ENCODE results near the gene ABHD6. TPM values are rescaled to one million over a fixed set of nuclear protein-coding genes. Genes with fewer than 3 reads are reported as not detected.

The ABHD6 gene
- polyA plus RNA-seq, 3 donors = 7.3 to 11.6 (median 9.0) TPM

DNA sequence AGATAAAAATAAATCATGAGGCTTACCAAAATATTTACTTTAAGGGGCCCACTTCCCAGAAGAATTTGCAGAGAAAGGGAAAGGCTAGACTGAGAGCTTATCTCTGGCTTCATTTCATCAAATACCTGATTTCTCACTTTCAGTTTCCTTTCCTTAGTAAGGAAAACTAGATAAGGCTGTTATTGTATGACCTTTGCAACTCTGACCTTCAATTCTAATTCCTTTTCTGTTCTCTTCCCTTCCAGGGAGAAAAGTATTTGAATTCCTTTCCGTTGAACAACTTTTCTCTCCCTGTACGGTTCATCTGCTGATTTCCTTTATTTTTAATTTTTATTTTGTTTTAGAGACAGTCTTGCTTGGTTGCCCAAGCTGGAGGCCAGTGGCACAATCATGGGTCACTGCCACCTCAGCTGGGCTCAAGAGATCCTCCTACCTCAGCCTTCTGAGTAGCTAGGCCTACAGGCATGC lies 88.0 kb downstream of the ABHD6 start:
- Histone ChIP-seq H3K9ac (ENCODE audit: insufficient read depth, low read length, poor library complexity, severe bottlenecking) (no peak overlapping the region), H3K79me2 (ENCODE audit: insufficient read depth, low read length) (no peaks in the 10 kb centered on the region), H3K4me2 (replicated peaks; ENCODE audit: extremely low read depth, low read length, poor library complexity, severe bottlenecking) (no peak overlapping the region), H4K20me1 (ENCODE audit: insufficient read depth, low read length) (peaks cover 13% of the 10 kb centered on the region), H3K9me3 (replicated peaks in 1 of 2; ENCODE audit: control insufficient read depth in 1 of 2, insufficient read depth in 1 of 2, low read length in 2 of 2) (no peaks in the 10 kb centered on the region), H2AFZ (ENCODE audit: insufficient read depth, low read depth, low read length, poor library complexity, severe bottlenecking) (no peak overlapping the region), H3K27ac (ENCODE audit: low read depth in 1 of 2, low read length in 2 of 2) (no peak overlapping the region), H3K4me3 (replicated peaks in 1 of 3; ENCODE audit: low read depth in 2 of 3, low read length in 3 of 3) (no peak overlapping the region), H3K36me3 (replicated peaks in 1 of 2; ENCODE audit: control insufficient read depth in 1 of 2, insufficient read depth in 2 of 2, low read length in 2 of 2) (no peaks in the 10 kb centered on the region), H3K4me1 (ENCODE audit: control insufficient read depth in 1 of 2, insufficient read depth in 2 of 2, low read length in 2 of 2) (no peaks in the 10 kb centered on the region), H3K27me3 (ENCODE audit: control insufficient read depth in 2 of 2, insufficient read depth in 2 of 2, low read length in 2 of 2) (no peaks in the 10 kb centered on the region)
- Mint-ChIP-seq H3K4me3 (no peak overlapping the region), H3K27ac (peak overlapping the region in 1 of 7 donors; percentile 9), H3K36me3 (no peaks in the 10 kb centered on the region), H3K9me3 (no peaks in the 10 kb centered on the region), H3K4me1 (peaks cover 6% of the 10 kb centered on the region), H3K27me3 (ENCODE audit: low read depth in 3 of 3) (peaks cover 0 to 2% (median 0%) of the 10 kb centered on the region in 3 donors)
- intact Hi-C loops (cut with micrococcal nuclease) = loop anchor here in 1 of 2 donors (10.0 kb wide), 1 partner anchor 209 kb away; the partner anchor contains the start of gene ACOX2
- WGBS (ENCODE audit: insufficient coverage) = no CpG with 5 or more reads among the region's 2 CpGs
- no peak for DNase-seq
- no peak for TF ChIP-seq CTCF (IDR thresholded peaks at IDR 0.05)

DNA sequence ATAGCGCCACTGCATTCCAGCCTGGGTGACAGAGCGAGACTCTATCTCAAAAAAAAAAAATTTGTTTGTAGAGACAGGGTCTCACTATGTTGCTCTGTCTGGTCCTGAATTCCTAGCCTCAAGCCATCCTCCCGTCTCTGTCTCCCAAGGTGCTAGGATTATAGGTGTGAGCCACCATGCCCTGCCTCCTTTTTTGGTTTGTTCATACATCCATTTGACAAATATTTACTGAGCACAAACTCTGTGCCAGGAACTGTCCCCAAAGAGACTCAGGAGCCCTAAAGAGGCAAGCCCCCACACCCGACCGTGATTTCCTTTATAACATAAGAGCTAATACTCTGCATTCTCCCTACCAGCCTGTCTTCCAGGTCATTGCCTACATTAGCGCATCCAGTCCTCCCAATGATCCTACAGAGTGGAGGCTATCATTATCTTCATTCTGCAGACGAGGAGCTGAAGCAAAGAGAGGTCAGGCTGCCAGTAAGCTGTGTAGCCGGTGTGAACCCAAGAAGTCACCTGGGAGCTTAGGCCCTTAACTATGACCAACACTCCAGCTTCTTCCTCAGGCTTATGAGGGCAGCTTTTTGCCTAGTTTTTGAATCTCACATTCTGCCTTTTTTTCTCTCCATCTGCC lies 88.8 kb downstream of the ABHD6 start:
- H3K9me3 Mint-ChIP-seq = no peaks in the 10 kb centered on the region
- no peaks in the 10 kb centered on the region for H3K4me1 ChIP-seq (ENCODE audit: control insufficient read depth in 1 of 2, insufficient read depth in 2 of 2, low read length in 2 of 2)
- H2AFZ ChIP-seq (ENCODE audit: insufficient read depth, low read depth, low read length, poor library complexity, severe bottlenecking) = no peak overlapping the region
- H3K27me3 Mint-ChIP-seq (ENCODE audit: low read depth in 3 of 3) = peaks cover 0 to 2% (median 0%) of the 10 kb centered on the region in 3 donors
- intact Hi-C loops (cut with micrococcal nuclease) = loop anchor here in 1 of 2 donors (10.0 kb wide), 1 partner anchor 208 kb away; the partner anchor contains the start of gene ACOX2
- no peaks in the 10 kb centered on the region for H3K36me3 Mint-ChIP-seq
- H3K4me2 ChIP-seq (replicated peaks; ENCODE audit: extremely low read depth, low read length, poor library complexity, severe bottlenecking) = no peak overlapping the region
- H3K9ac ChIP-seq (ENCODE audit: insufficient read depth, low read length, poor library complexity, severe bottlenecking) = no peak overlapping the region
- DNase-seq = no peak
- peaks cover 4% of the 10 kb centered on the region for H3K4me1 Mint-ChIP-seq
- TF ChIP-seq CTCF (IDR thresholded peaks at IDR 0.05) = no peak
- H3K4me3 Mint-ChIP-seq = no peak overlapping the region
- H3K27me3 ChIP-seq (ENCODE audit: control insufficient read depth in 2 of 2, insufficient read depth in 2 of 2, low read length in 2 of 2) = no peaks in the 10 kb centered on the region
- no peaks in the 10 kb centered on the region for H3K36me3 ChIP-seq (replicated peaks in 1 of 2; ENCODE audit: control insufficient read depth in 1 of 2, insufficient read depth in 2 of 2, low read length in 2 of 2)
- H4K20me1 ChIP-seq (ENCODE audit: insufficient read depth, low read length) = peaks cover 5% of the 10 kb centered on the region
- H3K4me3 ChIP-seq (replicated peaks in 1 of 3; ENCODE audit: low read depth in 2 of 3, low read length in 3 of 3) = no peak overlapping the region
- H3K9me3 ChIP-seq (replicated peaks in 1 of 2; ENCODE audit: control insufficient read depth in 1 of 2, insufficient read depth in 1 of 2, low read length in 2 of 2) = no peaks in the 10 kb centered on the region
- peak overlapping the region in 1 of 7 donors; percentile 19 for H3K27ac Mint-ChIP-seq
- no peaks in the 10 kb centered on the region for H3K79me2 ChIP-seq (ENCODE audit: insufficient read depth, low read length)
- H3K27ac ChIP-seq (ENCODE audit: low read depth in 1 of 2, low read length in 2 of 2) = no peak overlapping the region
- WGBS (ENCODE audit: insufficient coverage) = 100% methylated on average over 8 of the region's 8 CpGs

All from CD14-positive monocyte (primary cell).